Lung (tissue), 12 donors: Measurements from ENCODE around the gene SAMM50. TPM values are rescaled to one million over a fixed set of nuclear protein-coding genes. Genes with fewer than 3 reads are reported as not detected.

Source experiments
- ATAC-seq: fragments of 200-7000 bp; cut with Tn5 transposase; one replicate; pipeline ENCODE4 v1.9.1; 2020; ENCODE audit warnings: moderate number of reproducible peaks; ENCODE audit not compliant: insufficient read depth, low FRiP score
- DNase-seq, 3 donors: peaks; one replicate each; pipeline ENCODE4 v3.0.0-alpha.2; 2013 to 2017
- H3K27ac ChIP-seq, 2 donors: one replicate each; pipeline ENCODE4 v1.5.1; 2013; ENCODE audit warnings: mild to moderate bottlenecking in 2 of 2, moderate library complexity in 2 of 2, control low read depth in 1 of 2, inconsistent platforms in 1 of 2, low read depth in 1 of 2, low read length in 1 of 2
- H3K27me3 ChIP-seq, 3 donors: one replicate each; pipeline ENCODE4 v1.5.1; 2013; ENCODE audit warnings: low read length in 2 of 3; ENCODE audit not compliant: control insufficient read depth in 3 of 3, insufficient read depth in 3 of 3
- H3K36me3 ChIP-seq, 4 donors: one replicate each; pipeline ENCODE4 v1.5.1; 2013; ENCODE audit warnings: low read length in 4 of 4, mild to moderate bottlenecking in 1 of 4, moderate library complexity in 1 of 4; ENCODE audit not compliant: control insufficient read depth in 4 of 4, insufficient read depth in 4 of 4
- H3K4me1 ChIP-seq, 5 donors: one replicate each; pipeline ENCODE4 v1.5.1; 2013; ENCODE audit warnings: low read length in 5 of 5, mild to moderate bottlenecking in 2 of 5, moderate library complexity in 1 of 5; ENCODE audit not compliant: control insufficient read depth in 5 of 5, insufficient read depth in 5 of 5
- H3K4me3 ChIP-seq: one replicate; pipeline ENCODE4 v1.5.1; 2013; ENCODE audit warnings: mild to moderate bottlenecking, control low read depth, moderate library complexity
- H3K9ac ChIP-seq, 2 donors: one replicate each; pipeline ENCODE4 v1.5.1; 2013; ENCODE audit warnings: low read length in 2 of 2, control low read depth in 1 of 2; ENCODE audit not compliant: insufficient read depth in 1 of 2
- H3K9me3 ChIP-seq, 4 donors: one replicate each; pipeline ENCODE4 v1.5.1; 2013; ENCODE audit warnings: low read length in 3 of 4, mild to moderate bottlenecking in 1 of 4, moderate library complexity in 1 of 4; ENCODE audit not compliant: control insufficient read depth in 4 of 4, insufficient read depth in 3 of 4
- CTCF ChIP-seq: IDR thresholded peaks from 2 replicates; pipeline ENCODE4 v1.5.1; 2012; ENCODE audit warnings: mild to moderate bottlenecking; ENCODE audit errors: control extremely low read depth, extremely low read depth
- WGBS, 2 donors: extraction: QIAGEN DNeasy Blood & Tissue Kit; methylation state at CpG; one replicate each; pipeline ENCODE4 v1.1.7; 2013; 5-methylcytosine and 5-hydroxymethylcytosine counted together
- polyA plus RNA-seq, 2 donors: library from polyadenylated mRNA; stranded (reverse); fragments of 200-250 nt; gene quantifications; one replicate each; pipeline ENCODE4 v1.2.1, GENCODE V29; 2013
- total RNA-seq, 2 donors: library from RNA; depleted of rRNA in 1 of 2; stranded (reverse); fragments of >200 nt in 1 of 2; gene quantifications; one replicate each; pipeline ENCODE4 v1.2.1, GENCODE V29; 2014 to 2021
- donor health status: control.
- donor health status: control.
- donor health status: Bipolar disorder and iron deficiency.
- donor health status: healthy.
- donor health status: DM: yes; HTN: yes; CAD: no.

Gene SAMM50
- total and polyA plus RNA-seq, 4 donors, result 11.2 to 35.9 (median 30.5) TPM

GRCh38 chr22:44029069-44029468 lies 73.8 kb downstream of the SAMM50 start:
- 85% methylated on average over 4 of the region's 4 CpGs for WGBS, 2 donors
- DNase-seq (no peak), ATAC-seq (no peak)
- H3K9me3 ChIP-seq, result no peaks in the 10 kb centered on the region
- no peak overlapping the region for H3K27ac ChIP-seq
- TF ChIP-seq CTCF, result no peak
- no peak overlapping the region for H3K4me3 ChIP-seq
- no peaks in the 10 kb centered on the region for H3K27me3 ChIP-seq
- no peaks in the 10 kb centered on the region for H3K36me3 ChIP-seq
- H3K9ac ChIP-seq, result no peak overlapping the region
- H3K4me1 ChIP-seq, result peaks cover 0 to 22% (median 13%) of the 10 kb centered on the region in 5 donors

GRCh38 chr22:44030051-44030701 lies 74.9 kb downstream of the SAMM50 start:
- peak overlapping the region; percentile 51 to 90 for H3K27ac ChIP-seq
- 89 to 91% methylated on average over 18 of the region's 18 CpGs for WGBS, 2 donors
- DNase-seq (no peak), ATAC-seq (no peak)
- no peak overlapping the region for H3K9ac ChIP-seq
- H3K36me3 ChIP-seq, result no peaks in the 10 kb centered on the region
- peaks cover 0 to 18% (median 11%) of the 10 kb centered on the region in 5 donors for H3K4me1 ChIP-seq
- no peaks in the 10 kb centered on the region for H3K9me3 ChIP-seq
- no peak overlapping the region for H3K4me3 ChIP-seq
- no peaks in the 10 kb centered on the region for H3K27me3 ChIP-seq
- TF ChIP-seq CTCF, result no peak

GRCh38 chr22:44030702-44031082 lies 75.5 kb downstream of the SAMM50 start:
- peak overlapping the region; percentile 51 to 90 for H3K27ac ChIP-seq
- H3K9me3 ChIP-seq, result no peaks in the 10 kb centered on the region
- no peak overlapping the region for H3K9ac ChIP-seq
- no peak for DNase-seq
- ATAC-seq, result no peak
- 53 to 57% methylated on average over 8 of the region's 8 CpGs for WGBS, 2 donors
- no peak overlapping the region for H3K4me3 ChIP-seq
- peaks cover 0 to 16% (median 11%) of the 10 kb centered on the region in 5 donors for H3K4me1 ChIP-seq
- no peaks in the 10 kb centered on the region for H3K27me3 ChIP-seq
- H3K36me3 ChIP-seq, result no peaks in the 10 kb centered on the region
- no peak for TF ChIP-seq CTCF
